ENCODE data around the gene STRN4. TPM values are rescaled to one million over a fixed set of nuclear protein-coding genes. Genes with fewer than 3 reads are reported as not detected.
"Not testable (repeated sequence)": the region's sequence is repeated elsewhere in the genome, so short reads cannot be mapped to it uniquely, and the experiment has no call there.

The STRN4 gene, protein sequence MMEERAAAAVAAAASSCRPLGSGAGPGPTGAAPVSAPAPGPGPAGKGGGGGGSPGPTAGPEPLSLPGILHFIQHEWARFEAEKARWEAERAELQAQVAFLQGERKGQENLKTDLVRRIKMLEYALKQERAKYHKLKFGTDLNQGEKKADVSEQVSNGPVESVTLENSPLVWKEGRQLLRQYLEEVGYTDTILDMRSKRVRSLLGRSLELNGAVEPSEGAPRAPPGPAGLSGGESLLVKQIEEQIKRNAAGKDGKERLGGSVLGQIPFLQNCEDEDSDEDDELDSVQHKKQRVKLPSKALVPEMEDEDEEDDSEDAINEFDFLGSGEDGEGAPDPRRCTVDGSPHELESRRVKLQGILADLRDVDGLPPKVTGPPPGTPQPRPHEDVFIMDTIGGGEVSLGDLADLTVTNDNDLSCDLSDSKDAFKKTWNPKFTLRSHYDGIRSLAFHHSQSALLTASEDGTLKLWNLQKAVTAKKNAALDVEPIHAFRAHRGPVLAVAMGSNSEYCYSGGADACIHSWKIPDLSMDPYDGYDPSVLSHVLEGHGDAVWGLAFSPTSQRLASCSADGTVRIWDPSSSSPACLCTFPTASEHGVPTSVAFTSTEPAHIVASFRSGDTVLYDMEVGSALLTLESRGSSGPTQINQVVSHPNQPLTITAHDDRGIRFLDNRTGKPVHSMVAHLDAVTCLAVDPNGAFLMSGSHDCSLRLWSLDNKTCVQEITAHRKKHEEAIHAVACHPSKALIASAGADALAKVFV
- total RNA-seq: 87.1 and 88.5 TPM in 2 replicates

DNA sequence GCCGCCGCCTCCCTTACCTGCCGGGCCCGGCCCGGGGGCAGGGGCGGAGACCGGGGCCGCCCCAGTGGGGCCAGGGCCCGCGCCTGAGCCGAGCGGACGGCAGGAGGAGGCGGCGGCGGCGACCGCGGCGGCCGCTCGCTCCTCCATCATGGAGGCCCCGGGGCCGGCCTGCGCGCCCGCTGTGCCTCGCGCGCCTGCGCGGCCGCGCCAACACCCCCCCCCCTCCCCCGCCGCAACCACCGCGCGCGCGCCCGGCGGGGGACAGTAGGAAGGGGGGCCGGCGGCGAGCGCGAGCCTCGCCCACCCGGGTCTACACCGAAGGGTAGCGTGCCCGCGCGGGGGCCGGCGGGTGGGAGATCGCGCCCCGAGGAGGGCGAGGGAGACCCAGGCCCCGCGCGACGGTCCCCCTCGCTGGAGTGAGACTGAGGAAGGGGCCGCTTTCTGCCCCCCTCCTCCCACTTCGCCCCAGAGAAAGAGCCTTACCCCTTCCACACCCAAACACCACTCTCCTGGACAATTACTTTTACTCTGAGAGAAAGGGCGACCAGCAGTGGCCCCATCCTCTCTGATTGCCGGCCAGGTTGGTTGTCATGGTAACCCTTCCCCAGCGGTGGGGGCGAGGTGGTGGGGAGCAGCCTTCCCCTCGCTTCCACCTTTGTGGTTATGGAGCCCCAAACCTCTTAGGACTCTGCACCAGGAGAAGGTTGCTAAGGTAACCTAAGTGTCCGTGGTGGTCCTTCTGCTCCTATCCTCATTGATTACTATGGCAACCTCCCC lies at the start of gene STRN4:
Gene STRN4, minus strand, starts transcription at position 170 of the 777 bp plus-strand sequence. Its CDS starts 20 bp downstream, at position 150.
- intact Hi-C loops (cut with micrococcal nuclease): loop anchor here (5.0 kb wide), 2 partner anchors 34 to 219 kb away; no protein-coding TSS in a partner anchor

DNA sequence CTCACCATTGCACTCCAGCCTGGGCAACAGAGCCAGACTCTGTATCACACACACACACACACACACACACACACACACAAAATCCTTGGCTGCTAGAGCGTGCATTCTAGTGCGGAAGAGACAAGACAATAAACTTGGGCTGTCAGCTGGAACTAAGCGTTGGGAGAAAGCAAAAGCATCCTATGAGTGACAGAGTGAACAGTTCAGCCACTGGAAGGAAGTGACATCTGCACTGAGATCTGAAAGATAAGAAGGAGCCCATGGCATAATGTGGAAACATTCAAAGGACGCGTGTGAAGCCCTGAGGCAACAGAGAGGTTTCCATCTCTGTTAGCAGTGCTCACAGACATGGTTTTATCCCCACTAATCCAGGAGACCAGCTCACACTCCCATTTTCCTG lies 45.7 kb upstream of the STRN4 start:
- intact Hi-C loops (cut with micrococcal nuclease): no loop called here

DNA sequence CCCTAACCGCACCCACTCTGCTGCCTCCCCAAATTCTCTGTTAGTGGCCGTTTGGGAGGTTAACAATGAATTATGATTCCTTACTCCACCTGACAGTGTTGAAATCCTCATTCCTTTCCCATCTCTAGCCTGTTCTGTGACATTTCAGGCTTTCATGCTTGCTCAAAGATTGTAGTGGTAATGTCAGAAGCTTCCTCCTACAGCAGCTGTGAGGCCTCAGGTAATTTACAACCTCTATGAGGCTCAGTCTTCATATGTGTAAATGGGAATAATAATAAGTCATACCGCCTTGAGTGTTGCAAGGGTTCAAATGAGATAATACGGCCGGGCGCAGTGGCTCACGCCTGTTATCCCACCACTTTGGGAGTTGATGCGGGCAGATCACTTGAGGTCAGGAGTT lies 43.1 kb upstream of the STRN4 start:
- intact Hi-C loops (cut with micrococcal nuclease): loop anchor here (2.0 to 10.0 kb wide), 4 partner anchors 31 to 455 kb away; no protein-coding TSS in a partner anchor

DNA sequence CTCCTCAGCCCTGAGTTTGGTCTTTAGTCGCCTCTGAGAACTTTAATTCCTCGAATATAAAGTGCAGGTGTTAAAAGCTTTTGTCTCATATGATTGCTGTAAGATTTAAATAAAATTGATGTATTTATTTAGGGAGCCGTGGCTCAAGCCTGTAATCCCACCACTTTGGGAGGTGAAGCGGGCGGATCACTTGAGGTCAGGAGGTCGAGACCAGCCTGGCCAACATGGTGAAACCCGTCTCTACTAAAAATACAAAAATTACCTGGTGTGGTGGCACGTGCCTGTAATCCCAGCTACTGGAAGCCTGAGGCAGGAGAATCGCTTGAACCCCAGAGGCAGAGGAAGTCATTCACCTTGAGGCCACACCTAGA lies 42.7 kb upstream of the STRN4 start:
- intact Hi-C loops (cut with micrococcal nuclease): loop anchor here (1.0 to 10.0 kb wide), 6 partner anchors 32 to 456 kb away; partner anchors contain the start of genes DACT3 and PRKD2

DNA sequence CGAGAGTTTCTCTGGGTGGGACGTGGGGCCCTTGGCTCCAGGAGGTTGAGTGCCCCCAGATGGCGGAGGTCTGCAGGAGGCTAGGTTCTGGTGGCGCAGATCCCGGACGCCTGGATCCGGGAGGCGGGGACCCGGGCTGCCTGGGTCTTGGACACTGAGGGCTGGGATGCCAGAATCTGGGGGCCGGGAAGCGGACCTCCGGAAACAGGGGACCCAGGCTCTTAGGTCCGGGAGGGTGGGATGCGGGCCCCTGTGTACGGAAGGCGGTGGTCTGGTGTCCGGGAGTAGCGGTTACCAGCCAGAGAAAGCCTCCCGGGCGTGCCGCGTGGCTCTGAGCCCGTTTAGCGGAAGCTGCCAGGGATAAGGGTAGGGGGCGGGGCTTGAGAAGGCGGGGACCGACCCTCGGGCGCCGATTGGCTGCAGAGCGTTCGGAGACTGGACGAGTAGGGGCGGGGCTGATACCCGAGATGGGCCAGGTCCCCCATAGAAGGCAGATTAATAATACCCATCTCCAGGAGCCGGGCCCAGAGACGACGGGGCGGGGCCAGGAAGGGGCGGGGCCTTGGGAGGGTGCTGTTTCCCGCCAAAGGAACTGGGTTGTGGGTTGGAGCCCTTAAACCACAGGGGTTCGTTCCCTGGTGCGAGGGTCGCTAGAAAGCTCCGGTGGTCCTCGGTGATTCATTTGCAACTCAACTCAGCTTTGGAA lies 42.2 kb upstream of the STRN4 start, which contains the start of gene SLC1A5:
Gene SLC1A5, minus strand, starts transcription at position 333 of the 706 bp plus-strand sequence. CDS start 629 bp downstream, outside the sequence.
- intact Hi-C loops (cut with micrococcal nuclease): loop anchor here (1.0 to 10.0 kb wide), 6 partner anchors 32 to 456 kb away; partner anchors contain the start of genes DACT3 and PRKD2

DNA sequence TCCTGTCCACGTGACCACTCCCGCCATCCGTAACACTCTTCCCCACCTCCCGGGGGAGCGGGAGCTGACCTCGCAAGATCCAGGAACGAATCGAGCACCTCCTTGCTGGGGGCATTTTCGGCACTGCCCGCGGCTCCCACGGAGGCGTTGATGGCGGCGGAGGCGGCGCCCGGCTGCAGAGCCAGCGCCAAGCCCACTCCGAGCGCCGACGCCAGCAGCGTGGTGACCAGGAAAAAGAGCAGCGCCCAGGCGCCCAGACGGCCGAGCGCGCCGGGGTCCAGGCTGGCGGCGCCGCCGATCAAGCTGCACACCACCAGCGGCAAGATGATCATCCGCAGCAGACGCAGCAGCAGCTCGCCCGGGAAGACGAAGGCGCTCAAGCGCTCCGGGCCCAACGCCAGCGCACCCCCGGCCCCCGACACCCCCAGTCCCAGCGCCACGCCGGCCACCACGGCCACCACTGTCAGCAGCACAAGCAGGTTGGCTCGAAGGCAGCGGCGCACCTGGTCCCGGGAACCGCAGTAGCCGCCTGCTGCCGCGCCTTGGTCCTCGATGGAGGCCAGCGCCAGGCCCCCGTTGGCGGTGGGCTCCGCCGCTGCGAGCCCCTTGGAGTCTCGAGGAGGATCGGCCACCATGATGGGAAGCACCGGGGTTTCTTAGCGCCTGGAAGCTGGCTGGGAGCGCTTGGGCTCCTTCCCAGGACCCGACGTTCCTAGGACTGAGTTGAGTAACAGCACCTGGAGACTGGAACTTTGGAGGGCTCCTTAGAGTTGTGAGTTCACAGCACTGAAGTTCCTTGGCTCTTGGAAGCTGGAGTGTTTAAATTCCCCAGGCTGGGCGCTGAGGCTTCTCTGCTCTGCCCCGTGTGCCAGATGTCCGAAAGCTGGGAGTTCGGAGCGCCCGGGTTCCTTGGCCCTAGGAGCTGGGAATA lies 41.3 kb upstream of the STRN4 start:
- intact Hi-C loops (cut with micrococcal nuclease): loop anchor here (1.0 to 10.0 kb wide), 9 partner anchors 33 to 457 kb away; partner anchors contain the start of genes AP2S1, ARHGAP35, DACT3 and PRKD2

DNA sequence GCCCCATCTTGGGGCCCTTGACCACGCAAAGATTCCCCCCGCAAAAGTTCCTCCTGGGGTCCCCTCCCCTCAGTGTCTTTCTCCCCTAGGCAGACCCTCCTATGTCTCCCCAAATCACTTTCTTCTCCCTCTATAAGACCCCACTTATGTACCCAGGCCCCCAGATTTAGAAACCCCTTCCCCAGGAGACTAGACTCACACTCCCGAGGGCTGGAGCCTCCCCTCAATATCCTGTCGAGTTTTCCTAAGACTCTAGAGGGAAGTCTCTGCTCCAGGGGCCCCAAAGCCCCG lies 40.7 kb upstream of the STRN4 start:
- intact Hi-C loops (cut with micrococcal nuclease): loop anchor here (2.0 to 10.0 kb wide), 6 partner anchors 55 to 458 kb away; partner anchors contain the start of genes AP2S1, ARHGAP35 and ZC3H4

DNA sequence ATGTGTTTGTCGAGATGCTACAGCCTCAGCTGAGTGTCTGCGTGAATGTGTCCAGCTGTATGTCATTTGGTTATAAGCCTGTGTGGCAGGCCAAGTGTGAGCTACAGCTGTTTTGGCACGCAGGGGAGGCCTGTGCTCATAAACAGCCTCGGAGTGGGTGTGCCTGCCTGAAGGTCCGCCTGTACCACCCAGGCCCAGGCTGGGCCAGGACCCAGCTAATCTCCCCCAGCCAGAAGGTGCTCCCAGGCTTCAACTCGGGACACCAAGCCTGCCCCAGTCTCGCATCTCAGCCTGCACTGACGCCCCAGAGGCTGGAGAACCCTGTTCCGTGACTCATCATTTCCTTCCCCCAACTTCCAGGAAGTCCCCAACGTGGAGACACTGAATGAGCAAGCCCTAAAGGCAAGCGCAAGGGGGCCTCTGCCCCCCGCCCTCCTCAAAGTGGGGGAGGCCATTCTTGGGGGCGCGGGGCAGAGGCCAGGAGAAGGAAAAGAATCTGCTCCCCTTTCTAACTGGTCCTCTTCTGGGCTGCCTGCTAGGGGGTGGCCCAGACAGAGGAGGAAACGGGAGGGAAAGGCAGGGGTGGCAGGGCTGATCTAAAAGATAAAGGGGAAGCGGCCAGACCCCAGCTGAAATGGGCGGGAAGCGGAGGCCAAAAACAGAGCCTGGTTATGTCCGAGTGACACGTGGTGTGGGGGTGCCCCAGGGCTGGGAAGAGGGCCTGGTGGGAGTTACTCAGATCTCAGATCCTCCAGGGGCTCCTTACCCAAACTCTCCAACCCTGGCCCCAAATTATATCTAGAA lies 40.2 kb upstream of the STRN4 start:
- intact Hi-C loops (cut with micrococcal nuclease): loop anchor here (2.0 to 10.0 kb wide), 6 partner anchors 56 to 458 kb away; partner anchors contain the start of genes AP2S1, ARHGAP35 and ZC3H4

DNA sequence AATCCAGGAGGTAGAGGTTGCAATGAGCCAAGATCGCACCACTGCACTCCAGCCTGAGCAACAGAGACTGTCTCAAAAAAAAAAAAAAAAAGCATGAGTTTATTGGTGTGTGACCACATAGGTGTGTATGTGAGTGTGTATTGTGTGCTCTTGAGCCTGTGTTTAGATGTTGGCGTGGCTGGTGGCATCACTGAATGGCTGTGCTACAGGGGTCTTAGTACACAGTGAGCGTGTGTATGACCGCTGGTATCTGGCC lies 39.7 kb upstream of the STRN4 start:
- intact Hi-C loops (cut with micrococcal nuclease): loop anchor here (2.0 to 10.0 kb wide), 6 partner anchors 56 to 459 kb away; partner anchors contain the start of genes AP2S1, ARHGAP35 and ZC3H4

DNA sequence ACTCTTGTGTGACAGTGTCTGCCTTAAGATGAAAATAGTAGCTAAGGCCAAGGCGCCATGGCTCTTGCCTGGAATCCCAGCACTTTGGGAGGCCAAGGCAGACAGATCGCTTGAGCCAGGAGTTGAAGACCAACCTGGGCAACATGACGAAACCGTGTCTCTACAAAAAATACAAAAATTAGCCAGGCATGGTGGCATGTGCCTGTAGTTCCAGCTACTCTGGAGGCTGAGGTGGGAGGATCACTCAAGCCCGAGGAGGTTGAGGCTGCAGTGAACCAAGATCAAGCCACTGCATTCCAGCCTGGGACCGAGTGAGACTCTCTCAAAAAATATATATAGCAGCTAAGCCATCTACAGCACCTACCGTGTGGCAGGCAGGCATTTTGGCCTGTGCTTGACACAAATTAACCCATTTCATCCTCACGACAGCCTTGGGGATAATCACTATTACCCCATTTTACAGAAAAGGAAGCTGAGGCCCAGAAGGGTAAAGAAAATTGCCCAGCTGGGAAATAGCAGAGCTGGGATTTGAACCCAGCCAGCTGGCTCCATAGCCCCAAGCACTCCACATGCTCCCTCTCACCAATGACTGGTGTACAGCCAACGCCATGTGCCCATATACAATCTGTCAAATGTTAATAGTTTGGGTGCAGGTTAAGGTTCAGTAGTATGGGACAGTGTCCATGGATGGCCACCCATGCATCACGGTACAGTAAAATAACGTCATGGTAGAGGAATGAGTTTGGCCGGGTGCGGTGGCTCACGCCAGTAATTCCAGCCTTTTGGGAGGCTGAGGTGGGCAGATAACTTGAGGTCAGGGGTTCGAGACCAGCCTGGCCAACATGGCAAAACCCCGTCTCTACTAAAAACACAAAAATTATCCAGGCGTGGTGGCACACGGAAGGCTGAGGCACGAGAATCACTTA lies 39.1 kb upstream of the STRN4 start:
- intact Hi-C loops (cut with micrococcal nuclease): loop anchor here (5.0 to 10.0 kb wide), 3 partner anchors 57 to 459 kb away; no protein-coding TSS in a partner anchor

DNA sequence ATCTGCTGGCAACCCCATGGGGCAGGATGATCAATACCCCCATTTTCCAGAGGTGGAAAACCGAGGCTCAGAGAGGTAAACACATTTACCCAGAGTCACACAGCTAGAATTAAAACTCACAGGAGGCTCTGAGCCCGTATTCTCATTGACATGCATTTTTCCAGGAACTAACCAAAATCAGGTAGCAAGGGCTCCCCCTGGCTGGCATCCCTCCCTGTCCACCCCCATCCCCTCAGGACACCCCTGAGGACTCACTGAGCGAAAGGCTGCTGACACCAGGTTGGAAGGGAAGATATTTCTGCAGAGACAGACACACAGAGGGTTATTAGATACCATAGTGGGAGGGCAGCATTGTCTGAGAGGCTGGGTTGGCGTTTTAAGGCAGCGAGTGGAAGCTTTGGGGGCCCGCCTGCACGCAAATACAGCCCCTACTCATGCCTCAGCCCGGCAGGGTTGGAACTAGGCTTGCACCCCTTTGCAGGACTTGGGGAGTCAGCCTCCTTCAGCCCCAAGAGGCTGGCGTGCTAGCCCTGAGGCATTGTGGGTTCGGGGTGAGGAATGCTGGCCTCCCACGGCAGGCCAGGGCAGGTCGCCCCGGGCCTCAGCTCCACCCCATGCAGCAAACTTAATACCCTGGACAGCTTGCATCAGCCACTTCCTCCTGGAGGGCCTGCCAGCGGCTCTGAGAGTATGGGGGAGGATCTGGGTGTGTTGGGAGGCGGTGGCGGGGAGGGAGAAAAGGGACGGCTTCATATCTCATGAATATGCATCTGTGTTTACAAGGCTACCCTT lies 38.2 kb upstream of the STRN4 start:
- intact Hi-C loops (cut with micrococcal nuclease): loop anchor here (5.0 to 10.0 kb wide), 3 partner anchors 58 to 460 kb away; no protein-coding TSS in a partner anchor

DNA sequence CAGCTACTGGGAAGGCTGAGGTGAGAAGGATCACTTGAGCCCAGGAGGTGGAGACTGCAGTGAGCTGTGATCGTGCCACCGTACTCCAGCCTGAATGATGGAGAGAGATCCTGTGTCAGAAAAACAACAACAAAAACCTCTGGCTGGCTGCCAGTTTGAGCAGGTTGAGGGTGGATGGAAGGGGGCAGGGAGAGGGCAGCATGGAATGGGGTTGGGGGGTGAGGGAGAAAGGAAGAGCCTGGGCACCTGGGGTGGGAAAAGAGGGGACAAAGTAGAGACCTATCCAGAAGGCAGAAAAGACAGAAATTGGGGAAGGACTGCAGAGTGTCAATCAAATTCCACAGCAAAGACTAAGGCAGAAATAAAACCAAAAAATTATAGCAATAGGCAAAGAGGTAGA lies 37.4 kb upstream of the STRN4 start:
- intact Hi-C loops (cut with micrococcal nuclease): loop anchor here (10.0 kb wide), 1 partner anchor 461 kb away; no protein-coding TSS in a partner anchor

DNA sequence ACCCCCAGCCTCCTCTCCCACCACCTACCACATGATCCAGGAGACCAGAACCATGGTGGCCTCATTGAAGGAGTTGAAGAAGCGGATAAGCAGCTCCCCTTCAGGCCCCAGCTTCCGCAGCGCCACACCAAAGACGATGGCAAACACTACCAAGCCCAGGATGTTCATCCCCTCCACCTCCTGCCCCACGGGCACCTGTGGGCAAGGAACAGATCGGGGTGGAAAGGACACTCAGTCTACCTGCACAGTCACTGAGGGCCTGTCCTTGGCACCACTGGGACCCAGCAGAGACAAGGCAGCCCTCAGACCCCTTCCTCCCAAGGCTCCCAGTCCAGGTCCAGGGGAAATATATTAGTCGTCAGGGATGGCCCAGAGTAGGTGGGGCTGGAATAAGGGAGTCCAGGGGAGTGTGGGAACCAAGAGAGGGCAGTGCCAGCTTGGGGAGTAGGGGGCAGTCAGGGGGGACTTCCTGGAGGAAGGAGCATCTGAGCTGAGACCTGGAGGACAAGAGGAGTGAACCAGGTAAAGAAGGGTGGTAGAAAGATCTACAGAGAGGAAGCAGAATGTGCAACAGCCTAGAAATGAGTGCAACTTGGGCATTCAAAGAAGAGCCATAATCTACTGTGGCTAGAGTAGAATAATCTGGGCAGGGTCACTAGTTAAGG lies 36.2 kb upstream of the STRN4 start:
- intact Hi-C loops (cut with micrococcal nuclease): loop anchor here (10.0 kb wide), 1 partner anchor 462 kb away; no protein-coding TSS in a partner anchor

DNA sequence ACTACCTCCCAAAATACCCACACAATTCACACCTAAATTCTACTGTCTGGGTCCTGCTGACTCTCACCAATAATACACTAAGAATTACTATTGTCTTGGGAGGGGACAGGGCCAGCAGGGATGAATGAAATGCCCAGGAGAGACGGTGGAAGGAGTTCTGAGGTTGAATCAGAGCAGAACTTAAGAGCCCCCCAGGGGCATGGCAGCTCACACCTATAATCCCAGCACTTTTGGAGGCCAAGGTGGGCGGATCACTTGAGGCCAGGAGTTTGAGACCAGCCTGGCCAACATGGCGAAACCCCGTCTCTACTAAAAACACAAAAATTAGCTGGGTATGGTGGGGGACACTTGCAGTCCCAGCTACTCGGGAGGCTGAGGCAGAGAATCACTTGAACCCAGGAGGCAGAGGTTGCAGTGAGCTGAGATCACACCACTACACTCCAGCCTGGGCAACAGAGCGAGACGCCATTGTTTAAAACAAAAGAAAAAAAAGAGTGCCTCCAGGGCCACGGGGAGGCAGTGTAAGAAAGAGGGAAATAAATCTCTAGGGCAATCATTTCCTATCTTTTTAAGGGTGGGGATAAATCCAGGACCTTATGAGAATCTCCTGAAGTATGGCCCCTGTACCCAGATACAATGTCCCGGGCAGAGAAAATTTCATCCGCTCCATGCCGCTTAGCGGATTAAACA lies 31.9 kb upstream of the STRN4 start:
- intact Hi-C loops (cut with micrococcal nuclease): not testable (repeated sequence)

Data from T-helper 2 cell treated with Interferon-gamma antibody and Interleukin-4, amounts not matched to agents 100 ng/mL and 5 ng/mL, for 36 hours (primary cell).